Lower leg skin (tissue), 3 donors: Measurements from ENCODE around the gene NECTIN4.

Experiments used
- POLR2A ChIP-seq, 2 donors: fragments of 450-650 bp; IDR thresholded peaks; one replicate each; pipeline ENCODE4 v1.6.1; 2016 to 2017; ENCODE audit warnings: antibody characterized with exemption in 2 of 2, mild to moderate bottlenecking in 1 of 2, moderate library complexity in 1 of 2
- TF ChIP-seq, protein P1 (sequence below), 3 donors: fragments of 450-650 bp; IDR thresholded peaks; one replicate each; pipeline ENCODE4 v1.5.1; 2016; ENCODE audit warnings: antibody characterized with exemption in 3 of 3, mild to moderate bottlenecking in 3 of 3, moderate library complexity in 2 of 3

- TF ChIP-seq, protein P1, sequence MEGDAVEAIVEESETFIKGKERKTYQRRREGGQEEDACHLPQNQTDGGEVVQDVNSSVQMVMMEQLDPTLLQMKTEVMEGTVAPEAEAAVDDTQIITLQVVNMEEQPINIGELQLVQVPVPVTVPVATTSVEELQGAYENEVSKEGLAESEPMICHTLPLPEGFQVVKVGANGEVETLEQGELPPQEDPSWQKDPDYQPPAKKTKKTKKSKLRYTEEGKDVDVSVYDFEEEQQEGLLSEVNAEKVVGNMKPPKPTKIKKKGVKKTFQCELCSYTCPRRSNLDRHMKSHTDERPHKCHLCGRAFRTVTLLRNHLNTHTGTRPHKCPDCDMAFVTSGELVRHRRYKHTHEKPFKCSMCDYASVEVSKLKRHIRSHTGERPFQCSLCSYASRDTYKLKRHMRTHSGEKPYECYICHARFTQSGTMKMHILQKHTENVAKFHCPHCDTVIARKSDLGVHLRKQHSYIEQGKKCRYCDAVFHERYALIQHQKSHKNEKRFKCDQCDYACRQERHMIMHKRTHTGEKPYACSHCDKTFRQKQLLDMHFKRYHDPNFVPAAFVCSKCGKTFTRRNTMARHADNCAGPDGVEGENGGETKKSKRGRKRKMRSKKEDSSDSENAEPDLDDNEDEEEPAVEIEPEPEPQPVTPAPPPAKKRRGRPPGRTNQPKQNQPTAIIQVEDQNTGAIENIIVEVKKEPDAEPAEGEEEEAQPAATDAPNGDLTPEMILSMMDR (IDR thresholded peaks at IDR 0.05): no peak
- TF ChIP-seq POLR2A (IDR thresholded peaks at IDR 0.05): no peak
Observed at GRCh38 chr1:161114556-161114955, 25.2 kb upstream of the NECTIN4 start.
